Hematopoietic multipotent progenitor cell treated with erythropoietin and hydrocortisone succinate and interleukin-3 and kit ligand, for 4 days (in vitro differentiated cells): ENCODE data around the gene ZBTB7A.

Source experiments
- DNase-seq: peaks from one replicate; pipeline ENCODE4 v3.0.0-alpha.2; 2015

ZBTB7A gene

DNA sequence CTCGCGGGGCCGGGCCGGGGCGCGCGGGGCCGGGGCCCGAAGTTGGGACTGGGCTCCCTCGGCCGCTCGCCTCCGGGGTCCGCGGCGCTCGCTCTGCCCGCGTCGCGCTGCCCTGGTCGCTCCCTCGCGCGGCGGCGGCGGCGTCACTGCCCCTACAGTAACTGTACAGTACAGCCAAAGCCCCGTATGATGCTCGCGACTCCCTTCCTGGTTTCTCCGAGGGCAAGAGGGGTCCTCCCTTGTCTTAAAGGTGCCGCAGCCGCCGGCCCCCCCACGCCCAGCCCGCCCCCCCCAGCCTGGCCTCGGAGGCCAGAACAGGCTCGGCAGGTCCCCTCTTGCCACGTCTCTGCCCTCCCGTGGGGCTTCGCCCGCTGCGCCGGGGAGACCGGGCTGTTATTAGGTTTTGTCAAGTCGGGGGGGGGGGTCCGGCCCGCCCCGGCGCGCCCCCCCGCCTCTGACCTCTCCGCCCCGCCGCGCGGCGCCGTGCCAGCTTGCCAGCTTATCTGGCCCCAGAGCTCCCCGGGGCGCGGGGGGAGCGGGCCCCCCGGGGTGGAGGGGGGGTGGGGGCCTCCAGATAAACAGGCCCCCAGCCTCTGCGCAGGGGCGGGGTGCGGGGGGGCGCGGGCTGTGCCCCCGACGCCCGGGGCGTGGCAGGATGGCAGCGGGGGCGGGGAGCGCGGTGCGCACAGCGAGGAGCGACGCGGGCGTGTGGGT is at the start of gene ZBTB7A:
Gene ZBTB7A (minus strand): TSS at position 218 of the 714 bp plus-strand sequence. CDS start 11,667 bp downstream, outside the sequence.
- DNase-seq = peak; percentile 98

- DNase-seq = no peak
These were observed 49.2 kb upstream of the ZBTB7A start for GRCh38 chr19:4115818-4116385.

- peak; percentile 43 for DNase-seq
These were observed 48.5 kb upstream of the ZBTB7A start for GRCh38 chr19:4115050-4115817.

- DNase-seq = no peak
These were observed 47.5 kb upstream of the ZBTB7A start for GRCh38 chr19:4114181-4114580.

GRCh38 chr19:4113398-4114088 is 46.8 kb upstream of the ZBTB7A start:
- DNase-seq = no peak

GRCh38 chr19:4112367-4112766 is 45.7 kb upstream of the ZBTB7A start:
- DNase-seq = no peak

GRCh38 chr19:4109626-4109945 is 42.9 kb upstream of the ZBTB7A start:
- no peak for DNase-seq

GRCh38 chr19:4108767-4109625 is 42.3 kb upstream of the ZBTB7A start:
- peak; percentile 89 for DNase-seq

GRCh38 chr19:4103080-4103433 is 36.4 kb upstream of the ZBTB7A start:
- DNase-seq = no peak

DNA sequence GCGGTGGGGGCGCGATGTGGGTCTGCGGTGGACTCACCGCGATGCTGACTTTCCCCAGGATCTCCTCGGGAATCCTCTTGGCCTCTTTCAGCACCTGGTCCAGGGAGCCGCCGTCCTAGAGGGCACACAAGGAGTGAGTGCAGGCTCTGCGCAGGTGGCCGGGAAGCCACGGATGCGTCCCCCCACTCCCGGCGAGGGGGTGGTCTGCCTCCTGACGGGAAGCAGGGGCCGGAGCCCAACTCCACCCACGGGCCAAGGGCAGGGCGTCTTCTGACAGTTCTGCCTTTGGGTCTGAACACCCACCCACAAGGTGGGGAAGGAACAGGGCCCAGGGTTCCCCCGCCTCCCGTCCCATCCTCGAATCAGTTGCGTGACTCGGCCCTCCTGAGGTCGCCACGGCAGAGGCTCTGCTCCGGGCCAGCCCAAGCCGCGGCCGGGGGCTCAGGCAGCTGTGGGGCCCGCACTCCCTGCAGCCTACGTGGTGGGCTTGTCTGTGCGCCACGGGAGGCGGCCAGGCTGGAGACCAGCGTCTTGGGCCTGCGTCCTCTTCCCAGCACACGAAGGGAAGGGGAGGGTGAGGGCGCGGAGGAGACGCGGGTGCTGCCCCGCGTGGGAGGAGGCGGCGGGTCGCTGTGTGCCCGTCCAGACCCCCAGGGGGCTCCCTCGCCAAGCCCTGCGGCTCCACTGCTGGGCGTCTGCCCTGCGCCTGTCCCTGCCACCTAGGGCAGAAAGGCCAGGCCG is 35.8 kb upstream of the ZBTB7A start:
- peak; percentile 37 for DNase-seq

DNA sequence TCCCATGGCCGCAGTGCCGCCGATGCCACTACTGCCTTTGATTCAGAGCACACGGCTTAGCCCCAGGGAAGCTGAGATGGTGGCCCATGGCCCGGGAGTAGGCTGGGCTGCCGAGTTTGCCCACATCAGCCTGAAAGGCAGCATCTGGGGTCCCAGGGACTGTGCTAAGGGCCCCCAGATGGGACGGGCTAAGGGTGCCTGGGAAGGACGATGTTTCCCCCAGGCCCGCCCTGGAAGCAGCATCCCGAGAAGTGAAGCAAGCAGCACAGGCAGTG is 34.7 kb upstream of the ZBTB7A start:
- DNase-seq = no peak

DNA sequence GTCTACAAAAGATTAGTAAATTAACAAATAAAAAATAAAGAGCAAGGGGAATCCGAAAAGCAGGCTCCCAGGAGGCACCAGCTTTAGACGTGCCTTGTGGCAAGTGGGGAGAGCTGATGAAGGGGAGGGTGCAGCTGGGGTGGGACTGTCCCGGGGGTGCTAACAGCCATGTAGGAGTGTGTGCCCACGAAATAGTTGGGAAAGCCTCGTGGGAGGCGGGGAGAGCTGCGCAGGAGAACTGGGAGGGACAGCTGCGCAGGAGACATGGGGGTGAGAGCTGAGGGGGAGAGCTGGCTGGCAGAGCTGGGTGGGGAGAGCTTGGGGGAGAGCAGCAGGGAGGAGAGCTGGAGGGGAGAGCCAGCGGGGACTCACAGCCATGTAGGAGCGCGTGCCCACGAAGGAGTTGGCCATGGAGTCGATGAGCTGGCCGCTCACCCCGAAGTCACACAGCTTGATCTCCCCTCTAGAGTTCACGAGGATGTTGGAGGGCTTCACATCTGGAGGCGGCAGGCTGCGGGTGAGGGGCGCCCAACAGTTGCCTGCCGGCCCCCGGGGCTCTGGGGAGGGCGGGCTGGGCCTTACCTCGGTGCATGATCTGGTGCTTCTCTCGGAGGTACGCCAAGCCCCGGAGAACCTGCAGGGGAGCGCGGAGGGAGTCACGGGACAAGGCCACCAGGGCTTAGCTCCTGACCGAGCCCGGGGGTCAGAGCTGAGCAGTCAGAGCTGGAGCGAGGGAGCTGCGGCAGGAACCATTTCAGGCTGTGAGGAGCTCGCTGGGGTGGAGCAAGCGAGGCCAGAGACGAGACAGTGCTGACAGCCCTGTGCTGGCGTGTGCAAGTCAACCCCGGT is 34.2 kb upstream of the ZBTB7A start:
- DNase-seq = no peak

GRCh38 chr19:4099041-4099764 is 32.5 kb upstream of the ZBTB7A start:
- DNase-seq = no peak

DNA sequence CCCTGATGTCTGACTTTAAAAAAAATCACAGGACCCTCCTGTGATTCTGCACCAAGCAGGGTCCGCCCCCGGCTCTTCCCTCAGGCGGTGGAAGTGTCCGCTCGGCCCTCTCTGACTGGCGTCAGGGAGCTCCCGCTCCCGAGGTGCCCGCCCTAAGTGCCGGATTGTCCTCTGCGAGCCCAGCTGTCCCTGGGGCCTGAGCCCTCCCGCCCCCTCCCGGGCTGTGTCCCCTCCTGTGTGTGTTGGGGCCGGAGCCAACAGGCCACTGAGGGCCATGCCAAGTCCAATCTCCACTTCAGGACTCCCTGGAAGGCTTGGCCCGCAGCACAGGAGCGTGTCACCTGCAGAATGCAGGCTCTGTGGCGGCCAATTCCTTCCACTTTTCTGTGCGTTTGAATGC is 31.8 kb upstream of the ZBTB7A start:
- no peak for DNase-seq

- DNase-seq = no peak
These were observed 30.8 kb upstream of the ZBTB7A start for GRCh38 chr19:4097501-4097900.

DNA sequence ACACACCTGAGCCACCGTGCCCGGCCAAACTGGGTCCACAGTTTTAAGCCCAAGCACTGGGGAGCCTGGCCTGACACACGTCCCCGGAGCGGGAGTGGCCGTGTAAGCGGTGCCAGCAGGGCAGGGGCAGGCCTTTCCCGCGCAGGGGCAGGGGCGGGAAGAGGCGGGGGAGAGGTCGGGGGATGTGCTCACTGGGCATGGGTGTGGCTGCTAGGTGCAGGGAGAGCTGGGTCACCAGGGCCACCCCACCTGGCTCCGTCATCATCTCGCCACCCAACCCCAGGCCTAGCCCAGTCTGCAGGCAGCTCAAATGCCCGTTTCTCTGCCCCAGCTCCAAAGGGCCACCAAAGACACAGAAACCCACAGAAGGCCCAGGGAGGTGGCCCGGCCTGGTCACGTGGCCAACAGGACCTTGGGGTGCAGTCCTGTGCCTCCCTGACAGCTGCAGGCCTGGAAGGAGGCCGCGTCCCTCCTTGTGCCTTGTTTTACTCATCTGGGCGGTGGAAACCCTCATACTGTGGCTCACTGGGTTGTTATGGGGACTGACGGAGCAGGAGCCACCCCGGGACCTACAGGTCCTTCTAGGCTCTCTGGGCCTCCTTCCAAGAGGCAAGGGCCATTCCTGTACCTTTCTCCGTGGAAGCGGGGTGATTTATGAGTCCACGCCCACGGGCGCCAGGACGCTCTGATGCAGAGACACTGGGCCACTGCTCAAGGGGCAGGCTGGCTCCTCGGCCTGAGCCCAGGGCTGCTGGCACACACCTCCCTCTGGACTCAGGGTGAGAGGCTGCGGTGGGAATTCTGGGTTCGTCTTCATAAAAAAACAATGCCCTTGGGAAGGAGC is 29.6 kb upstream of the ZBTB7A start:
- DNase-seq = no peak

DNA sequence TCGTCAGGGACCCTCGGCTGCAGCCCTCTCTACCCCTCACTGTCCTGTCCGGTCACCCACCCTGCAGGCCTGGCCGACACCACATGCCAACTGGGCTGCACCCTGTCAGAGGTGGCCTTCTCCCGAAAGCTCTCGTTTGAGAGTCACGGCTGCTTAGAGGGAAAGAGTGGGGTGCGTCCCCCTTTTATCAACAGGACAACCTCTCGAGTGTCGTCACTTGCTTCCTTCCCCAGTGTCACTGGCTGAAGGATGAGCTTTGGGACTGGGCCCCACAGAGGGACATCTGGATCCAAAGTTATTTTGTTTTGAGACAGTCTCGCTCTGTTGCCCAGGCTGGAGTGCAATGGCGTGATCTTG is 28.8 kb upstream of the ZBTB7A start:
- DNase-seq = no peak

DNA sequence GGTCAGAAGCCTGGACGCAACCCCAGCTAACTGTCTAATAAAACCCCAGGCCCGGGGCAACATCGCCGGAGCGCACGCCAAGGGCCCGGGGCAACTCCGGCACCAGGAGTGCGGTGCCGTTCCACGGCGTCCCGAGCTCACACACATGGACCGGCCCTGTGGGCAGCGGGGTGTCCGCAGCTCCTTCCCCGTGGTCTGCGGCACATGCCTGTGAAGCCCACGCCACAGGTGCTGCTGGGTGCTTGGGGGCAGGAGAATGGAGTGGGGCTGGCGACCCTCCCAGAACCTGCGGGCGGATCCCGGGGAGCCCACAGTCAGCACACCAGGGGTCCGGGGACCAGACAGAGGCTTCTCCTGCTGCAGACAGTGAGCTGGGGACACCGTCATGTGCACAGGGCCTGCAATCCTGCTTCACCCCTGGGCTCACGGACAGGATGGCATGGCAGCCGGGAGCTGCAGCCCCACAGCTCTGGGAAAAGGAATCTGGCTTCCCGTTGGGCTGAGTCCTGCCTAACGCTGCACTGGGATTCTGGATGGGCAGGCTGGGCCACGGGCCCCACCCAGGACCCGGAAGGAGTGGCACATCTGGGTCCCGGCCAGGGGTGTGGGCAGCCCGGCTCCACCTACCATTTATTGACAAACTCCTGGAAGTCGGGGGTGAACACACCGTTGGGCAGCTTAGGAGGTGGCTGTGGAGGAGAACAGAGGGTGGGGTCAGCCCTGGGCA is 28.2 kb upstream of the ZBTB7A start:
- no peak for DNase-seq

- no peak for DNase-seq
These were observed 27.6 kb upstream of the ZBTB7A start for GRCh38 chr19:4094291-4094690.
